ENCODE results near the gene JAZF1.

JAZF1 gene

DNA sequence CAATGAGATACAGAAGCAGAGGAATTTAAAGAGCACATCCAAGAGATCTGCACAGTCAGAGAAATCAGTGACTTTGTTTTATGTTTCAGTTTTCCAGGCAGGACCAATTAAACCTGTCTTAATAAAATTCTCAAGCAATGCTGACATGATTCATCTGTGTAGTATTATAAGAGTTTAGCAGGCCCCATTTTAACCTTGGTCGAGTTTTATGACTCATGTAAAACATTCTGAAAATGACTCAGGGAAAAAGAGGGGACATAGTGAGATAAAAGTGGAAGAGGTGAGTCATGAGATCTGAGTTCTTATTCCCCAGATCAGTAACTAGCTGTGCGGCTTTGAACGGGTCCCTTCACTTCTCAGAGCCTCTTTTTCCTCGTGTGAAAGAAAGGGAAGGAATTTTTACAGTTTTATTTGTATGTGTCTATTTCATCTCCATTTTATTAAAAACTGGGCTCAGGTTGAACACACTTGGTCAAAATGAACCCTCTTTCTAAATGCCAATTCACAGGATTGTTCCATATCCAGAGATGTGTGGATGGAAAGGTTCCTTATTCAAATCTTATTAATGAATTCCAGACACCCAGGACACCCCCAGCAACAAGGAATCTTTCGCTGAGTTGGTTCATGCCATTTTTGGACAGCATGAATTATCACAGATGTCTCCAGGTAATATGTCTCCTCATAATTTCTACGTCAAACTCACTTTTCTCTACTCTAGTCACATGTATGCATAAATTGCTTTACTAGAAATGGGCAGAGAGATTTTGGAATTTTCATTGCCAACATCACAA, 143.2 kb downstream of the JAZF1 start:
- no peak for TF ChIP-seq NFIC (IDR thresholded peaks at IDR 0.05)
- no peak for TF ChIP-seq EGR1 (IDR thresholded peaks at IDR 0.05)
- TF ChIP-seq CEBPB (IDR thresholded peaks at IDR 0.05), result no peak
- TF ChIP-seq, protein P1, sequence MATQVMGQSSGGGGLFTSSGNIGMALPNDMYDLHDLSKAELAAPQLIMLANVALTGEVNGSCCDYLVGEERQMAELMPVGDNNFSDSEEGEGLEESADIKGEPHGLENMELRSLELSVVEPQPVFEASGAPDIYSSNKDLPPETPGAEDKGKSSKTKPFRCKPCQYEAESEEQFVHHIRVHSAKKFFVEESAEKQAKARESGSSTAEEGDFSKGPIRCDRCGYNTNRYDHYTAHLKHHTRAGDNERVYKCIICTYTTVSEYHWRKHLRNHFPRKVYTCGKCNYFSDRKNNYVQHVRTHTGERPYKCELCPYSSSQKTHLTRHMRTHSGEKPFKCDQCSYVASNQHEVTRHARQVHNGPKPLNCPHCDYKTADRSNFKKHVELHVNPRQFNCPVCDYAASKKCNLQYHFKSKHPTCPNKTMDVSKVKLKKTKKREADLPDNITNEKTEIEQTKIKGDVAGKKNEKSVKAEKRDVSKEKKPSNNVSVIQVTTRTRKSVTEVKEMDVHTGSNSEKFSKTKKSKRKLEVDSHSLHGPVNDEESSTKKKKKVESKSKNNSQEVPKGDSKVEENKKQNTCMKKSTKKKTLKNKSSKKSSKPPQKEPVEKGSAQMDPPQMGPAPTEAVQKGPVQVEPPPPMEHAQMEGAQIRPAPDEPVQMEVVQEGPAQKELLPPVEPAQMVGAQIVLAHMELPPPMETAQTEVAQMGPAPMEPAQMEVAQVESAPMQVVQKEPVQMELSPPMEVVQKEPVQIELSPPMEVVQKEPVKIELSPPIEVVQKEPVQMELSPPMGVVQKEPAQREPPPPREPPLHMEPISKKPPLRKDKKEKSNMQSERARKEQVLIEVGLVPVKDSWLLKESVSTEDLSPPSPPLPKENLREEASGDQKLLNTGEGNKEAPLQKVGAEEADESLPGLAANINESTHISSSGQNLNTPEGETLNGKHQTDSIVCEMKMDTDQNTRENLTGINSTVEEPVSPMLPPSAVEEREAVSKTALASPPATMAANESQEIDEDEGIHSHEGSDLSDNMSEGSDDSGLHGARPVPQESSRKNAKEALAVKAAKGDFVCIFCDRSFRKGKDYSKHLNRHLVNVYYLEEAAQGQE (IDR thresholded peaks at IDR 0.05; ENCODE audit: low read depth), result no peak
- no peak for TF ChIP-seq TCF12 (IDR thresholded peaks at IDR 0.05; ENCODE audit: low read depth)
- TF ChIP-seq TAF1 (IDR thresholded peaks at IDR 0.05; ENCODE audit: low read depth), result no peak
- TF ChIP-seq, protein P2, sequence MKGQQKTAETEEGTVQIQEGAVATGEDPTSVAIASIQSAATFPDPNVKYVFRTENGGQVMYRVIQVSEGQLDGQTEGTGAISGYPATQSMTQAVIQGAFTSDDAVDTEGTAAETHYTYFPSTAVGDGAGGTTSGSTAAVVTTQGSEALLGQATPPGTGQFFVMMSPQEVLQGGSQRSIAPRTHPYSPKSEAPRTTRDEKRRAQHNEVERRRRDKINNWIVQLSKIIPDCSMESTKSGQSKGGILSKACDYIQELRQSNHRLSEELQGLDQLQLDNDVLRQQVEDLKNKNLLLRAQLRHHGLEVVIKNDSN (IDR thresholded peaks at IDR 0.05), result no peak
- no peak for TF ChIP-seq YY1 (IDR thresholded peaks at IDR 0.05; ENCODE audit: low read depth)

DNA sequence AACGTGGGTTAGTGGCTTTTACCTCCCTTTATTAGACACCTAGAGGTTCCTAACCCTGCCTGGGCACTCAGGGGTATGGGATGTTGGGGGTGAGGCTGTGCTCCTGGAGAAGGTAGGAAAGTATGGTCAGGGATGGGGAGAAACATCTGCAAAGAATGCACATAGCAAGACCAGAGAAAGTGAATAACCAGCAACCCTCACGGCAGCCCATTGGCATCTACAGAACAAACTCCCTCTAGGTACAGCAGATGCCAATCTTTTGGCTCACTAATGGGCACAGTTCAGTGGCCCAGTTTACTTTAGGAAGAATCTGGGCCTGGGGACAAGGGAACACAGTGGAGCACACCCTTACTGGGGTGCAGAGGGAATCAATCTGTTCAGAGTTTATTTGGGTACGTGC, 143.9 kb downstream of the JAZF1 start:
- TF ChIP-seq RAD21 (IDR thresholded peaks at IDR 0.05; ENCODE audit: low read depth), result no peak
- TF ChIP-seq, protein P1 (IDR thresholded peaks at IDR 0.05; ENCODE audit: low read depth), result no peak
- TF ChIP-seq, protein P3, sequence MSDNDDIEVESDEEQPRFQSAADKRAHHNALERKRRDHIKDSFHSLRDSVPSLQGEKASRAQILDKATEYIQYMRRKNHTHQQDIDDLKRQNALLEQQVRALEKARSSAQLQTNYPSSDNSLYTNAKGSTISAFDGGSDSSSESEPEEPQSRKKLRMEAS (IDR thresholded peaks at IDR 0.05), result no peak
- TF ChIP-seq FOXM1 (IDR thresholded peaks at IDR 0.05; ENCODE audit: borderline replicate concordance, low read depth), result no peak
- no peak for TF ChIP-seq CEBPB (IDR thresholded peaks at IDR 0.05)
- no peak for TF ChIP-seq EGR1 (IDR thresholded peaks at IDR 0.05)
- TF ChIP-seq CREB1 (IDR thresholded peaks at IDR 0.05; ENCODE audit: low read depth), result no peak
- no peak for TF ChIP-seq TAF1 (IDR thresholded peaks at IDR 0.05; ENCODE audit: low read depth)
- TF ChIP-seq EP300 (IDR thresholded peaks at IDR 0.05; ENCODE audit: borderline replicate concordance), result no peak
- TF ChIP-seq, protein P2 (IDR thresholded peaks at IDR 0.05), result no peak
- TF ChIP-seq NFIC (IDR thresholded peaks at IDR 0.05), result no peak
- TF ChIP-seq TCF12 (IDR thresholded peaks at IDR 0.05; ENCODE audit: low read depth), result no peak
- TF ChIP-seq TEAD4 (IDR thresholded peaks at IDR 0.05), result no peak
- TF ChIP-seq YY1 (IDR thresholded peaks at IDR 0.05; ENCODE audit: low read depth), result no peak
- TF ChIP-seq ZBTB7A (IDR thresholded peaks at IDR 0.05; ENCODE audit: low read depth), result no peak

DNA sequence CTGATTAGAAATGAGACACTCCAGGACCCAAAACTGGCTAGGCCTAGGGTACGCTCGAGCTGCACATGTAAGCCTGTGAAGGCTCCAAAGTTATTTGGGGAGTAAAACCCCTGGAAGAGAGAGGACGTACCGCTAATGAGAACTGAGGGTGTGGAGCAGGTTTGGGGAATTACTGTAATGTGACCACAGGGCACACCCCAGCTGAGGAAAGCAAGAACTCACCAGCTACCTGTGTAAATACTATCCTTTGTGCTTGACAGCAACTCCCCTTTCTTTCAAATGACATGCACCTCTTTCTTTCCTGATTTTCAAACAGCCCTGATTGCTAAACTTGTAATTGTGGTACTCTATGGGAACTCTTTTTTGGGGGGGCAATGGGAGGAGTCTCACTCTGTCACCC, 147.2 kb downstream of the JAZF1 start:
- TF ChIP-seq FOXM1 (IDR thresholded peaks at IDR 0.05; ENCODE audit: borderline replicate concordance, low read depth), result no peak

DNA sequence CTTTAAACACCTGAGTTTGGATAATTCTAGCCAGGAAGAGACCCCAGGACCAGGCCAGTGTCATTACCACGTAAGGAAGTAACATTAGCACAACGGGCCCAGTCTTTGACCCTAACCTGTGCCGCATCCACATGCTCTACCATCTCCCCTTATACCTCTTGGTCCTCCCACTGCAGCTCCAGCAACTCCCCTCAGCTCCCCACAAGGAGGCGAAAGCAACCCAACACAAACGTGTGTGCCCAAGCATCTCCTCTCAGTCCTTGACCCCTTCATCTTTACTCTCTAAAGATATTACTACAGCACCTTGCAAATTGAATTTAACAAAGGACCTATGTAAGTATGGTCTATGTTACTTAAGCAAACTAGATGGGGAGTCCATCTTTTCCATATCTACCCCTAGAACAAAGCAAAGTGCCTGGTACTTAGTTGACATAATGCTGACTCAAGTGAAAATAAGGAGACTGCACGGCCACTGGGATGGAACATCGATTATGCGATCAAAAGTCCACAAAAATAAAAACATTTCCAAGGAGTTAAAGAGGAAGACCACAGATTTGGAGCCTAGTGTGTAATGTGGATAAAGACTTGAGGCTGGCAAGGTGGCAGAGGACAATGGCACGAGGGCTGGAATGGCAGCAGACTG, 147.7 kb downstream of the JAZF1 start:
- no peak for TF ChIP-seq CEBPB (IDR thresholded peaks at IDR 0.05)
- TF ChIP-seq, protein P1 (IDR thresholded peaks at IDR 0.05; ENCODE audit: low read depth), result no peak
- no peak for TF ChIP-seq TCF12 (IDR thresholded peaks at IDR 0.05; ENCODE audit: low read depth)
- no peak for TF ChIP-seq FOXM1 (IDR thresholded peaks at IDR 0.05; ENCODE audit: borderline replicate concordance, low read depth)
- TF ChIP-seq, protein P3 (IDR thresholded peaks at IDR 0.05), result no peak
- TF ChIP-seq, protein P2 (IDR thresholded peaks at IDR 0.05), result no peak
- TF ChIP-seq NFIC (IDR thresholded peaks at IDR 0.05), result no peak
- no peak for TF ChIP-seq CREB1 (IDR thresholded peaks at IDR 0.05; ENCODE audit: low read depth)
- no peak for TF ChIP-seq ZBTB7A (IDR thresholded peaks at IDR 0.05; ENCODE audit: low read depth)
- no peak for TF ChIP-seq EGR1 (IDR thresholded peaks at IDR 0.05)
- TF ChIP-seq EP300 (IDR thresholded peaks at IDR 0.05; ENCODE audit: borderline replicate concordance), result no peak
- no peak for TF ChIP-seq TEAD4 (IDR thresholded peaks at IDR 0.05)
- no peak for TF ChIP-seq RAD21 (IDR thresholded peaks at IDR 0.05; ENCODE audit: low read depth)
- TF ChIP-seq TAF1 (IDR thresholded peaks at IDR 0.05; ENCODE audit: low read depth), result no peak
- no peak for TF ChIP-seq YY1 (IDR thresholded peaks at IDR 0.05; ENCODE audit: low read depth)
